Daoy (cell line): ENCODE data around the gene SELENOI. TPM values are rescaled to one million over a fixed set of nuclear protein-coding genes. Genes with fewer than 3 reads are reported as not detected.

Experiments
- DNase-seq: peaks from one replicate; pipeline ENCODE4 v3.0.0-alpha.2; 2015; ENCODE audit warnings: low read depth
- total RNA-seq: library from RNA; depleted of rRNA; stranded (reverse); fragments of >200 nt; shearing (Covaris generic); gene quantifications from 2 replicates; pipeline ENCODE4 v1.2.3, GENCODE V29; 2014

Gene SELENOI
- total RNA-seq, 1 experiment from 2014 or later: 33.2 TPM

GRCh38 chr2:26410764-26411243, 64.9 kb downstream of the SELENOI start:
- DNase-seq: no peak

GRCh38 chr2:26411419-26411818, 65.5 kb downstream of the SELENOI start:
- DNase-seq: no peak

- DNase-seq: peak; percentile 21
These were observed 66.2 kb downstream of the SELENOI start for GRCh38 chr2:26412091-26412673.

GRCh38 chr2:26414311-26414710, 68.4 kb downstream of the SELENOI start:
- DNase-seq: no peak

GRCh38 chr2:26421961-26422360, 76.0 kb downstream of the SELENOI start:
- DNase-seq: no peak

- DNase-seq: no peak
These were observed 77.1 kb downstream of the SELENOI start for GRCh38 chr2:26422947-26423629.

GRCh38 chr2:26423750-26424149, 77.8 kb downstream of the SELENOI start:
- no peak for DNase-seq

- no peak for DNase-seq
These were observed 78.3 kb downstream of the SELENOI start for GRCh38 chr2:26424221-26424620.

GRCh38 chr2:26428846-26429245, 82.9 kb downstream of the SELENOI start:
- no peak for DNase-seq

GRCh38 chr2:26429779-26430578, 84.0 kb downstream of the SELENOI start:
- peak; percentile 11 for DNase-seq

GRCh38 chr2:26430826-26431225, 84.9 kb downstream of the SELENOI start:
- DNase-seq: no peak

- no peak for DNase-seq
These were observed 86.4 kb downstream of the SELENOI start for GRCh38 chr2:26432363-26432762.

GRCh38 chr2:26432859-26433258, 86.9 kb downstream of the SELENOI start:
- no peak for DNase-seq

GRCh38 chr2:26435106-26435505, 89.2 kb downstream of the SELENOI start:
- DNase-seq: no peak

GRCh38 chr2:26438526-26438925, 92.6 kb downstream of the SELENOI start:
- peak; percentile 77 for DNase-seq

GRCh38 chr2:26438926-26439325, 93.0 kb downstream of the SELENOI start:
- DNase-seq: no peak

- no peak for DNase-seq
These were observed 96.4 kb downstream of the SELENOI start for GRCh38 chr2:26442301-26442700.

- DNase-seq: peak; percentile 59
These were observed 96.8 kb downstream of the SELENOI start for GRCh38 chr2:26442707-26443106.

GRCh38 chr2:26444236-26444635, 98.3 kb downstream of the SELENOI start:
- no peak for DNase-seq
